G401 (cell line): Measurements from ENCODE around the gene HDHD2. TPM values are rescaled to one million over a fixed set of nuclear protein-coding genes. Genes with fewer than 3 reads are reported as not detected.
A peak's percentile ranks its signal among the peaks of the same experiment; 100 is the strongest.

Source experiments
- DNase-seq: peaks from one replicate; pipeline ENCODE4 v3.0.0-alpha.2; 2015; ENCODE audit warnings: low spot score
- in situ Hi-C: cut with HindIII; loops from 2 replicates; pipeline ENCODE4 v1.10.0; 2016; ENCODE audit warnings: low sequenced_read_pairs, mixed read lengths
- total RNA-seq: library from RNA; depleted of rRNA; stranded (reverse); fragments of >200 nt; shearing (Covaris generic); gene quantifications from 2 replicates; pipeline ENCODE4 v1.2.3, GENCODE V29; 2014

Gene HDHD2
- total RNA-seq, 1 experiment from 2014 or later, result 15.8 TPM

- DNase-seq, result no peak
- in situ Hi-C loops, result no loop called here
Measured at GRCh38 chr18:47150824-47151366, 595 bp upstream of the HDHD2 start.

- DNase-seq, result peak; percentile 38
- in situ Hi-C loops, result no loop called here
Measured at GRCh38 chr18:47149457-47150028, 757 bp downstream of the HDHD2 start.

- DNase-seq, result peak; percentile 24
- in situ Hi-C loops, result no loop called here
Measured at GRCh38 chr18:47146206-47146605, 4.1 kb downstream of the HDHD2 start.

GRCh38 chr18:47143899-47144485 is 6.3 kb downstream of the HDHD2 start:
- in situ Hi-C loops, result no loop called here
- no peak for DNase-seq

GRCh38 chr18:47143153-47143552 is 7.1 kb downstream of the HDHD2 start:
- in situ Hi-C loops, result no loop called here
- DNase-seq, result no peak

GRCh38 chr18:47141289-47141688 is 9.0 kb downstream of the HDHD2 start:
- no peak for DNase-seq
- in situ Hi-C loops, result no loop called here

GRCh38 chr18:47121146-47121545 is 29.2 kb downstream of the HDHD2 start:
- in situ Hi-C loops, result no loop called here
- no peak for DNase-seq

- in situ Hi-C loops, result no loop called here
- DNase-seq, result no peak
Measured at GRCh38 chr18:47120428-47120827, 29.9 kb downstream of the HDHD2 start.

- in situ Hi-C loops, result no loop called here
- no peak for DNase-seq
Measured at GRCh38 chr18:47118981-47119380, 31.3 kb downstream of the HDHD2 start.

- no peak for DNase-seq
- in situ Hi-C loops, result no loop called here
Measured at GRCh38 chr18:47115205-47115604, 35.1 kb downstream of the HDHD2 start.

- no peak for DNase-seq
- in situ Hi-C loops, result no loop called here
Measured at GRCh38 chr18:47113796-47114540, 36.3 kb downstream of the HDHD2 start.

GRCh38 chr18:47110492-47111274 is 39.6 kb downstream of the HDHD2 start:
- in situ Hi-C loops, result no loop called here
- DNase-seq, result peak; percentile 22

- in situ Hi-C loops, result no loop called here
- DNase-seq, result no peak
Measured at GRCh38 chr18:47109720-47110119, 40.6 kb downstream of the HDHD2 start.

- in situ Hi-C loops, result no loop called here
- peak; percentile 97 for DNase-seq
Measured at GRCh38 chr18:47108998-47109405, 41.3 kb downstream of the HDHD2 start.

GRCh38 chr18:47108373-47108772 is 41.9 kb downstream of the HDHD2 start:
- in situ Hi-C loops, result no loop called here
- no peak for DNase-seq

- peak; percentile 89 for DNase-seq
- in situ Hi-C loops, result no loop called here
Measured at GRCh38 chr18:47100212-47100831, 50.0 kb downstream of the HDHD2 start.

- in situ Hi-C loops, result no loop called here
Measured at GRCh38 chr18:47095810-47096209, 54.5 kb downstream of the HDHD2 start.

GRCh38 chr18:47087676-47088075 is 62.6 kb downstream of the HDHD2 start:
- in situ Hi-C loops, result no loop called here
- DNase-seq, result no peak

More at GRCh38 chr18:47095810-47096209, 54.5 kb downstream of the HDHD2 start:
- DNase-seq, result no peak

GRCh38 chr18:47081578-47081977 is 68.7 kb downstream of the HDHD2 start:
- no peak for DNase-seq
- in situ Hi-C loops, result no loop called here
